Testis (tissue), 2 donors: ENCODE measurements around the gene AUTS2.

ENCODE experiments used
- POLR2A ChIP-seq: fragments of 450-650 bp; IDR thresholded peaks from one replicate; pipeline ENCODE4 v1.6.1; 2017; ENCODE audit warnings: antibody characterized with exemption, mild to moderate bottlenecking, moderate library complexity
- TF ChIP-seq, protein P1 (sequence below), 3 experiments: fragments of 450-650 bp in 2 of 3; fragments of 200-600 bp in 1 of 3; sonication (generic) in 1 of 3; IDR thresholded peaks; one replicate each; pipeline ENCODE4 v1.5.1; 2016 to 2019; ENCODE audit warnings: antibody characterized with exemption in 3 of 3, mild to moderate bottlenecking in 2 of 3, moderate library complexity in 1 of 3

- TF ChIP-seq, protein P1, sequence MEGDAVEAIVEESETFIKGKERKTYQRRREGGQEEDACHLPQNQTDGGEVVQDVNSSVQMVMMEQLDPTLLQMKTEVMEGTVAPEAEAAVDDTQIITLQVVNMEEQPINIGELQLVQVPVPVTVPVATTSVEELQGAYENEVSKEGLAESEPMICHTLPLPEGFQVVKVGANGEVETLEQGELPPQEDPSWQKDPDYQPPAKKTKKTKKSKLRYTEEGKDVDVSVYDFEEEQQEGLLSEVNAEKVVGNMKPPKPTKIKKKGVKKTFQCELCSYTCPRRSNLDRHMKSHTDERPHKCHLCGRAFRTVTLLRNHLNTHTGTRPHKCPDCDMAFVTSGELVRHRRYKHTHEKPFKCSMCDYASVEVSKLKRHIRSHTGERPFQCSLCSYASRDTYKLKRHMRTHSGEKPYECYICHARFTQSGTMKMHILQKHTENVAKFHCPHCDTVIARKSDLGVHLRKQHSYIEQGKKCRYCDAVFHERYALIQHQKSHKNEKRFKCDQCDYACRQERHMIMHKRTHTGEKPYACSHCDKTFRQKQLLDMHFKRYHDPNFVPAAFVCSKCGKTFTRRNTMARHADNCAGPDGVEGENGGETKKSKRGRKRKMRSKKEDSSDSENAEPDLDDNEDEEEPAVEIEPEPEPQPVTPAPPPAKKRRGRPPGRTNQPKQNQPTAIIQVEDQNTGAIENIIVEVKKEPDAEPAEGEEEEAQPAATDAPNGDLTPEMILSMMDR (IDR thresholded peaks at IDR 0.05) = no peak
- TF ChIP-seq POLR2A = no peak
These were observed 776.7 kb downstream of the AUTS2 start for GRCh38 chr7:70374772-70375533.
